ENCODE data around the gene DPP10.

The DPP10 gene

DNA sequence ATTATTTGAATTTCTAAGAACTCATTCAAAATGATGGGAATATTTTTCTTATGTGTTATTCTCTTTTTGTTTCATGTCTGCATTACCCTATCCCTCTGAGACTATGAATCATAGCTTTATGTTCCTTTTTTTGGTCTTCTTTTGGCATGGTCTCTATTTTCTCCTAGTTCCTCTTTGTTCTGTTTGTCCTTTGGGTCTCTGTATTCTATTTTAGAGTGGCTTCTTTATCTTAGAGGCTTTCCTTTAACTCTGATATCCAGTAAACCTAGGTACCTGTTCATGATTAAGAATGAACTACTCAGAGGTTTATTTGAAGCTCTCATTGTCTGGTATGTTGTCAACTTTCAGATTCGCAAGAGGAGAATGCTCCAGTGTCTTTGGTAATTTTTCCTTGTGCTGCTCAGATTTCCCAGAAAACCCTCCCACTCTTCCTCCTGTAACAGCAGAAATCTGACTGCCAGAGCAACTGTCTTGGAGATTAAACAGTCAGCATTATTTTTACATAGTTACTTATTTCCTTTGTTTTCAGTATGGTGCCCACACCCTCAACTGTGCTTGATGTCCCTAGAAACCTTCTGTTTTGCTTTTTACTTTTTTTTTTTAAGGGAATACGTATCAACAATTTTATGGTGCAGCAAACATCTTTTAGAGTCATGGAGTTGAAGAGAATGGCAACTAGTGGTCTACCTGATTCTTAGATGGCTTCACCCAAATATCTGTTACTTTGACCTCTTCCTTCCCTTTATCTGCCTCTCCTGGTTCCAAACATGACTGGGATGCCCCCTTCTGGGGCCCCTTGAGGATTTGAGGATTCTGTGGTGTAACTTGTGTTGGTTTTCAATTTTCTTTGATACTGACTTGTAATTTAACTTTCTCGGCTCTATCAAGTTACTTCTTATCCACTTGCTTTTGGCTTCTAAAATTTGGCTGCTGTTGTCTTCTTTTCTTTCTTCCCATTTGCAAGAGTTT is 92.0 kb downstream of the DPP10 start (continued):
- no peak for TF ChIP-seq ZNF311 (tag by site-specific recombination; IDR thresholded peaks at IDR 0.05; ENCODE audit: borderline replicate concordance)

DNA sequence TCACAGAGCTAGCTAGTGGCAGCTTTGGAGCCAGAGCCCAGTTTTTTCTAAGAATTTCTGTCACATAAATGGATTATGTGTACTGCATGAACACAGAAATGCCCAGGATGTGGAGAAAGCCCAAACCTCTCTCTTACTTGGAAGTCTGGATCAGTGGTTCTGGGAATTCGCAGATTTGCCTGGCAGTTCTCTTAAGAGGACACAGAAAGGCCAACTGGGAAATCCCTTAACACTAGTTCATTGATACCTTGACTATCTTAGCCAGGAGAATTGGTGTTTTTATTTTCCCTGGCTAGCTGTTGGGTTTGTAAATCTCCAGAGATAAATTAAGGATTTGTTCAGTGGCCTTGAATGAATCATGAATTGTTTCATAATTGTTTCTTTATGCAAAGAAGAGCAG is 95.3 kb downstream of the DPP10 start:
- POLR2A ChIA-PET: no interaction called here
- CTCF ChIA-PET: interaction anchor here (1.2 kb wide), 1 partner anchor 14 kb away, joined by 3 read pairs; no protein-coding TSS in a partner anchor
- no peak for TF ChIP-seq ZNF274 (IDR thresholded peaks at IDR 0.05; ENCODE audit: low read length)
- no peak for TF ChIP-seq ZNF274 (tag by site-specific recombination; IDR thresholded peaks at IDR 0.05; ENCODE audit: borderline replicate concordance)
- no peak for TF ChIP-seq ZNF248 (tag by site-specific recombination; IDR thresholded peaks at IDR 0.05)
- no peak for TF ChIP-seq ZNF529 (tag by site-specific recombination; IDR thresholded peaks at IDR 0.05; ENCODE audit: insufficient replicate concordance)
- no peaks in the 10 kb centered on the region for H3K9me3 ChIP-seq (ENCODE audit: control insufficient read depth, insufficient read depth, low read depth, low read length)
- no peak overlapping the region for H3K27ac ChIP-seq (ENCODE audit: extremely low read depth, low read depth, low read length)
- no peaks in the 10 kb centered on the region for H3K36me3 ChIP-seq (ENCODE audit: control insufficient read depth in 2 of 2, insufficient read depth in 1 of 2, low read length in 2 of 2)
- no peak overlapping the region for H3K4me3 ChIP-seq (ENCODE audit: low read depth, low read length)
- no peaks in the 10 kb centered on the region for H3K4me1 ChIP-seq (ENCODE audit: control insufficient read depth, insufficient read depth, low read length)

- Histone ChIP-seq H3K4me1 (ENCODE audit: control insufficient read depth, insufficient read depth, low read length) (no peaks in the 10 kb centered on the region), H3K9me3 (ENCODE audit: control insufficient read depth, insufficient read depth, low read depth, low read length) (no peaks in the 10 kb centered on the region), H3K27ac (ENCODE audit: extremely low read depth, low read depth, low read length) (no peak overlapping the region), H3K4me3 (ENCODE audit: low read depth, low read length) (no peak overlapping the region), H3K36me3 (ENCODE audit: control insufficient read depth in 2 of 2, insufficient read depth in 1 of 2, low read length in 2 of 2) (no peaks in the 10 kb centered on the region)
- ChIA-PET CTCF (interaction anchor here (0.6 kb wide), 1 partner anchor 1525 kb away, joined by 3 read pairs; no protein-coding TSS in a partner anchor), POLR2A (no interaction called here)
- TF ChIP-seq, protein P1, sequence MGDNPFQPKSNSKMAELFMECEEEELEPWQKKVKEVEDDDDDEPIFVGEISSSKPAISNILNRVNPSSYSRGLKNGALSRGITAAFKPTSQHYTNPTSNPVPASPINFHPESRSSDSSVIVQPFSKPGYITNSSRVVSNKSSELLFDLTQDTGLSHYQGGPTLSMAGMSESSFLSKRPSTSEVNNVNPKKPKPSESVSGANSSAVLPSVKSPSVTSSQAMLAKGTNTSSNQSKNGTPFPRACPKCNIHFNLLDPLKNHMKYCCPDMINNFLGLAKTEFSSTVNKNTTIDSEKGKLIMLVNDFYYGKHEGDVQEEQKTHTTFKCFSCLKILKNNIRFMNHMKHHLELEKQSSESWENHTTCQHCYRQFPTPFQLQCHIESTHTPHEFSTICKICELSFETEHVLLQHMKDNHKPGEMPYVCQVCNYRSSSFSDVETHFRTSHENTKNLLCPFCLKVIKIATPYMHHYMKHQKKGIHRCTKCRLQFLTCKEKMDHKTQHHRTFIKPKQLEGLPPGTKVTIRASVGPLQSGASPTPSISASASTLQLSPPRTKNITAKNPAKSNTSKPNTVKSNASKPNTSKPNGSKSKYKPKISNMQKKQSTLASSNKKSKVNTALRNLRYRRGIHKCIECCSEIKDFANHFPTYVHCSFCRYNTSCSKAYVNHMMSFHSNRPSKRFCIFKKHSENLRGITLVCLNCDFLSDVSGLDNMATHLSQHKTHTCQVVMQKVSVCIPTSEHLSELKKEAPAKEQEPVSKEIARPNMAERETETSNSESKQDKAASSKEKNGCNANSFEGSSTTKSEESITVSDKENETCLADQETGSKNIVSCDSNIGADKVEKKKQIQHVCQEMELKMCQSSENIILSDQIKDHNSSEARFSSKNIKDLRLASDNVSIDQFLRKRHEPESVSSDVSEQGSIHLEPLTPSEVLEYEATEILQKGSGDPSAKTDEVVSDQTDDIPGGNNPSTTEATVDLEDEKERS (tag by site-specific recombination; IDR thresholded peaks at IDR 0.05): no peak
- TF ChIP-seq ZNF645 (tag by site-specific recombination; IDR thresholded peaks at IDR 0.05): no peak
- TF ChIP-seq ZNF138 (tag by site-specific recombination; IDR thresholded peaks at IDR 0.05; ENCODE audit: borderline replicate concordance): no peak
- TF ChIP-seq, protein P2, sequence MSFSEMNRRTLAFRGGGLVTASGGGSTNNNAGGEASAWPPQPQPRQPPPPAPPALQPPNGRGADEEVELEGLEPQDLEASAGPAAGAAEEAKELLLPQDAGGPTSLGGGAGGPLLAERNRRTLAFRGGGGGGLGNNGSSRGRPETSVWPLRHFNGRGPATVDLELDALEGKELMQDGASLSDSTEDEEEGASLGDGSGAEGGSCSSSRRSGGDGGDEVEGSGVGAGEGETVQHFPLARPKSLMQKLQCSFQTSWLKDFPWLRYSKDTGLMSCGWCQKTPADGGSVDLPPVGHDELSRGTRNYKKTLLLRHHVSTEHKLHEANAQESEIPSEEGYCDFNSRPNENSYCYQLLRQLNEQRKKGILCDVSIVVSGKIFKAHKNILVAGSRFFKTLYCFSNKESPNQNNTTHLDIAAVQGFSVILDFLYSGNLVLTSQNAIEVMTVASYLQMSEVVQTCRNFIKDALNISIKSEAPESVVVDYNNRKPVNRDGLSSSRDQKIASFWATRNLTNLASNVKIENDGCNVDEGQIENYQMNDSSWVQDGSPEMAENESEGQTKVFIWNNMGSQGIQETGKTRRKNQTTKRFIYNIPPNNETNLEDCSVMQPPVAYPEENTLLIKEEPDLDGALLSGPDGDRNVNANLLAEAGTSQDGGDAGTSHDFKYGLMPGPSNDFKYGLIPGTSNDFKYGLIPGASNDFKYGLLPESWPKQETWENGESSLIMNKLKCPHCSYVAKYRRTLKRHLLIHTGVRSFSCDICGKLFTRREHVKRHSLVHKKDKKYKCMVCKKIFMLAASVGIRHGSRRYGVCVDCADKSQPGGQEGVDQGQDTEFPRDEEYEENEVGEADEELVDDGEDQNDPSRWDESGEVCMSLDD (tag by site-specific recombination; IDR thresholded peaks at IDR 0.05): no peak
- TF ChIP-seq ZNF10 (tag by site-specific recombination; IDR thresholded peaks at IDR 0.05): no peak
- no peak for TF ChIP-seq BCL11A (tag by site-specific recombination; IDR thresholded peaks at IDR 0.05; ENCODE audit: low read depth)
Measured at GRCh38 chr2:114542695-114543094, 100.3 kb downstream of the DPP10 start.
